Lower lobe of right lung (tissue), 2 donors: ENCODE data around the gene CACNA1B. TPM values are rescaled to one million over a fixed set of nuclear protein-coding genes. Genes with fewer than 3 reads are reported as not detected.

ENCODE experiments used
- ATAC-seq, 2 donors: fragments of 200-7000 bp; cut with Tn5 transposase; one replicate each; pipeline ENCODE4 v1.9.1; 2020 to 2022; ENCODE audit warnings: mild to moderate bottlenecking in 2 of 2, moderate library complexity in 2 of 2
- DNase-seq: peaks from one replicate; pipeline ENCODE4 v3.0.0-alpha.2; 2020
- H3K27ac ChIP-seq: fragments of 200-600 bp; one replicate; pipeline ENCODE4 v1.8.0; 2022
- H3K27me3 ChIP-seq: fragments of 200-600 bp; one replicate; pipeline ENCODE4 v1.8.0; 2022; ENCODE audit warnings: low read depth
- H3K36me3 ChIP-seq: fragments of 200-600 bp; one replicate; pipeline ENCODE4 v1.8.0; 2022; ENCODE audit warnings: mild to moderate bottlenecking
- H3K4me1 ChIP-seq: fragments of 200-600 bp; one replicate; pipeline ENCODE4 v1.8.0; 2022
- H3K4me3 ChIP-seq: fragments of 200-600 bp; one replicate; pipeline ENCODE4 v1.8.0; 2022; ENCODE audit warnings: mild to moderate bottlenecking
- H3K9me3 ChIP-seq: fragments of 200-600 bp; one replicate; pipeline ENCODE4 v1.8.0; 2022
- intact Hi-C: fragments of 100-400 bp; cut with DNase I; formaldehyde crosslinking; loops from one replicate; pipeline ENCODE4 v1.11.0; 2022
- total RNA-seq: library from RNA; stranded (reverse); fragmentation: NEBNext Ultra II Directional; extraction: Animal tissue kit (Norgen Biotek cat#: 25700); gene quantifications from one replicate; pipeline ENCODE4 v1.2.1, GENCODE V29; 2021
- TF ChIP-seq, protein P1 (sequence below): fragments of 200-600 bp; IDR thresholded peaks from one replicate; pipeline ENCODE4 v1.8.0; 2022; ENCODE audit warnings: antibody characterized with exemption, mild to moderate bottlenecking
- donor health status: DM: no; HTN: yes; CAD: no; lungs with severe emphysema.

The CACNA1B gene
- total RNA-seq, 1 donor from 2014 or later = 0.06 TPM

GRCh38 chr9:137956039-137956438 lies 78.5 kb downstream of the CACNA1B start:
- H3K36me3 ChIP-seq = no peaks in the 10 kb centered on the region
- TF ChIP-seq, protein P1, sequence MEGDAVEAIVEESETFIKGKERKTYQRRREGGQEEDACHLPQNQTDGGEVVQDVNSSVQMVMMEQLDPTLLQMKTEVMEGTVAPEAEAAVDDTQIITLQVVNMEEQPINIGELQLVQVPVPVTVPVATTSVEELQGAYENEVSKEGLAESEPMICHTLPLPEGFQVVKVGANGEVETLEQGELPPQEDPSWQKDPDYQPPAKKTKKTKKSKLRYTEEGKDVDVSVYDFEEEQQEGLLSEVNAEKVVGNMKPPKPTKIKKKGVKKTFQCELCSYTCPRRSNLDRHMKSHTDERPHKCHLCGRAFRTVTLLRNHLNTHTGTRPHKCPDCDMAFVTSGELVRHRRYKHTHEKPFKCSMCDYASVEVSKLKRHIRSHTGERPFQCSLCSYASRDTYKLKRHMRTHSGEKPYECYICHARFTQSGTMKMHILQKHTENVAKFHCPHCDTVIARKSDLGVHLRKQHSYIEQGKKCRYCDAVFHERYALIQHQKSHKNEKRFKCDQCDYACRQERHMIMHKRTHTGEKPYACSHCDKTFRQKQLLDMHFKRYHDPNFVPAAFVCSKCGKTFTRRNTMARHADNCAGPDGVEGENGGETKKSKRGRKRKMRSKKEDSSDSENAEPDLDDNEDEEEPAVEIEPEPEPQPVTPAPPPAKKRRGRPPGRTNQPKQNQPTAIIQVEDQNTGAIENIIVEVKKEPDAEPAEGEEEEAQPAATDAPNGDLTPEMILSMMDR = no peak
- H3K27ac ChIP-seq = no peak overlapping the region
- ATAC-seq (no peak), DNase-seq (no peak)
- H3K9me3 ChIP-seq = no peaks in the 10 kb centered on the region
- intact Hi-C loops = no loop called here
- H3K4me3 ChIP-seq = no peak overlapping the region
- no peaks in the 10 kb centered on the region for H3K4me1 ChIP-seq
- peaks cover 3% of the 10 kb centered on the region for H3K27me3 ChIP-seq

- peaks cover 3% of the 10 kb centered on the region for H3K27me3 ChIP-seq
- H3K4me3 ChIP-seq = no peak overlapping the region
- ATAC-seq (peak in 1 of 2 donors; percentile 26), DNase-seq (no peak)
- no peaks in the 10 kb centered on the region for H3K36me3 ChIP-seq
- intact Hi-C loops = no loop called here
- H3K27ac ChIP-seq = no peak overlapping the region
- no peaks in the 10 kb centered on the region for H3K4me1 ChIP-seq
- TF ChIP-seq, protein P1 = no peak
- H3K9me3 ChIP-seq = no peaks in the 10 kb centered on the region
These were observed 79.3 kb downstream of the CACNA1B start for GRCh38 chr9:137956688-137957385.

GRCh38 chr9:137959641-137960411 lies 82.2 kb downstream of the CACNA1B start:
- intact Hi-C loops = no loop called here
- H3K4me1 ChIP-seq = no peaks in the 10 kb centered on the region
- no peaks in the 10 kb centered on the region for H3K9me3 ChIP-seq
- ATAC-seq (peak in 1 of 2 donors; percentile 33), DNase-seq (no peak)
- H3K4me3 ChIP-seq = no peak overlapping the region
- no peaks in the 10 kb centered on the region for H3K36me3 ChIP-seq
- no peak overlapping the region for H3K27ac ChIP-seq
- H3K27me3 ChIP-seq = peaks cover 3% of the 10 kb centered on the region
- TF ChIP-seq, protein P1 = no peak

DNA sequence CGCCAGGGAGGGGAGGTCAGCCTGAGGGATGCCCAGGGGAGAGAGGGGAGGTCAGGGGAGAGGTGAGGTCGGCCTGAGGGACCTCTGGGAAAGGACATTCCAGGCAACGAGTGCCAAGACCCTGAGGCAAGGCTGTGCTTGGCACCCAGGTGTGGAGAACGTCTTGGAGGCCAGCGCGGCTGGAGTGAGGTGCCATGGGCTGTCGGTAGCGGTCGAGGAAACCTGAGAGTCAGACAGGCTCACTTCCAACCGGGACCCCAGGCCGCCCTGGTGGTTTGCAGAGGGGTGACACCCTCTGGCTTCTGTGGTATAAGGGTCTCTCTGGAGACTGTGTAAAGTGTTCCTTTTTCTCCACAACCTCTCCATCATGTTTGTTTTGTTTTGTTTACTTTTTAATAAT lies 82.9 kb downstream of the CACNA1B start:
- intact Hi-C loops = no loop called here
- no peak overlapping the region for H3K4me3 ChIP-seq
- H3K27ac ChIP-seq = no peak overlapping the region
- ATAC-seq (no peak), DNase-seq (no peak)
- no peaks in the 10 kb centered on the region for H3K9me3 ChIP-seq
- no peaks in the 10 kb centered on the region for H3K36me3 ChIP-seq
- peaks cover 3% of the 10 kb centered on the region for H3K27me3 ChIP-seq
- TF ChIP-seq, protein P1 = no peak
- no peaks in the 10 kb centered on the region for H3K4me1 ChIP-seq

DNA sequence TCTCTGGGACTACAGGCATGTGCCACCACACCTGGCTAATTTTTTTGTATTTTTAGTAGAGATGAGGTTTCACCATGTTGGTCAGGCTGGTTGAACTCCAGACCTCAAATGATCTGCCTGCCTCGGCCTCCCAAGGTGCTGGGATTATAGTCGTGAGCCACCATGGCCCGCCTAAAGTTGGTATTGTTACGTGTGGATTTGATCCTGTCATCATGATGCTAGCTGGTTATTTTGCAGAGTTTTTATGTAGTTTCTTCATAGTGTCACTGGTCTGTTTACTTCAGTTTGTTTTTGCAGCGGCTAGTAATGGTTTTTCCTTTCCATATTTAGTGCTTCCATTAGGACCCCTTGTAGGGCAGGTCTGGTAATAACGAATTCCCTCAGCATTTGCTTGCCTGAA lies 85.9 kb downstream of the CACNA1B start:
- DNase-seq (no peak), ATAC-seq (no peak)
- H3K4me3 ChIP-seq = no peak overlapping the region
- no peaks in the 10 kb centered on the region for H3K4me1 ChIP-seq
- no peaks in the 10 kb centered on the region for H3K36me3 ChIP-seq
- intact Hi-C loops = no loop called here
- H3K9me3 ChIP-seq = no peaks in the 10 kb centered on the region
- peaks cover 3% of the 10 kb centered on the region for H3K27me3 ChIP-seq
- H3K27ac ChIP-seq = no peak overlapping the region
- TF ChIP-seq, protein P1 = no peak
